ENCODE data around the gene PIBF1. TPM values are rescaled to one million over a fixed set of nuclear protein-coding genes. Genes with fewer than 3 reads are reported as not detected.
A peak's percentile ranks its signal among the peaks of the same experiment; 100 is the strongest.
"Not testable (repeated sequence)": the region's sequence is repeated elsewhere in the genome, so short reads cannot be mapped to it uniquely, and the experiment has no call there.

Gene PIBF1
- total RNA-seq, 1 experiment from 2014 or later, result 30.6 TPM

- ChIA-PET CTCF (interaction anchor here (0.6 kb wide), 3 partner anchors 23 to 626 kb away, joined by 3 to 11 read pairs (median 5); no protein-coding TSS in a partner anchor), POLR2A (ENCODE audit: low non-redundant PET) (no interaction called here)
- peaks cover 13% of the 10 kb centered on the region for H3K36me3 ChIP-seq (ENCODE audit: insufficient read depth, low read length, poor library complexity, severe bottlenecking)
- TF ChIP-seq EZH2 (IDR thresholded peaks at IDR 0.05; ENCODE audit: borderline replicate concordance, low read depth, low read length, poor library complexity, severe bottlenecking), result no peak
- TF ChIP-seq CTCF (conservative IDR thresholded peaks at IDR 0.05; ENCODE audit: low read depth, low read length), result peak; percentile 65
- no peaks in the 10 kb centered on the region for H3K27me3 ChIP-seq (replicated peaks; ENCODE audit: insufficient read depth, low read depth, low read length, poor library complexity)
- no peak overlapping the region for H3K4me3 ChIP-seq (ENCODE audit: low read depth, low read length, poor library complexity, severe bottlenecking)
- intact Hi-C loops (cut with micrococcal nuclease; ENCODE audit: unreplicated experiment), result loop anchor here (1.0 to 5.0 kb wide), 2 partner anchors 217 to 868 kb away; partner anchors contain the start of gene KLF5
- no peaks in the 10 kb centered on the region for H3K9me3 ChIP-seq (ENCODE audit: low read depth, low read length, poor library complexity, severe bottlenecking)
- BruUV-seq (replicated peaks), result no TSS peak
- no peak overlapping the region for H3K27ac ChIP-seq (ENCODE audit: low read depth, low read length, poor library complexity, severe bottlenecking)
- DNase-seq (ENCODE audit: low spot score), result peak; percentile 43
- H3K4me1 ChIP-seq (ENCODE audit: insufficient read depth, low read length, poor library complexity, severe bottlenecking), result no peaks in the 10 kb centered on the region
These were observed 58.0 kb downstream of the PIBF1 start for GRCh38 chr13:72839831-72840426.

GRCh38 chr13:72842991-72843390 lies 61.1 kb downstream of the PIBF1 start:
- no peak for TF ChIP-seq EZH2 (IDR thresholded peaks at IDR 0.05; ENCODE audit: borderline replicate concordance, low read depth, low read length, poor library complexity, severe bottlenecking)
- no peak for TF ChIP-seq CTCF (conservative IDR thresholded peaks at IDR 0.05; ENCODE audit: low read depth, low read length)
- intact Hi-C loops (cut with micrococcal nuclease; ENCODE audit: unreplicated experiment), result loop anchor here (5.0 kb wide), 1 partner anchor 214 kb away; the partner anchor contains the start of gene KLF5
- H3K9me3 ChIP-seq (ENCODE audit: low read depth, low read length, poor library complexity, severe bottlenecking), result no peaks in the 10 kb centered on the region
- POLR2A ChIA-PET (ENCODE audit: low non-redundant PET), result interaction anchor here (0.6 kb wide), 1 partner anchor 140 kb away, joined by 3 read pairs; no protein-coding TSS in a partner anchor
- H3K27ac ChIP-seq (ENCODE audit: low read depth, low read length, poor library complexity, severe bottlenecking), result no peak overlapping the region
- no peaks in the 10 kb centered on the region for H3K4me1 ChIP-seq (ENCODE audit: insufficient read depth, low read length, poor library complexity, severe bottlenecking)
- no peak overlapping the region for H3K4me3 ChIP-seq (ENCODE audit: low read depth, low read length, poor library complexity, severe bottlenecking)
- no peak for DNase-seq (ENCODE audit: low spot score)
- H3K27me3 ChIP-seq (replicated peaks; ENCODE audit: insufficient read depth, low read depth, low read length, poor library complexity), result no peaks in the 10 kb centered on the region
- CTCF ChIA-PET, result no interaction called here
- no TSS peak for BruUV-seq (replicated peaks)
- peaks cover 9% of the 10 kb centered on the region for H3K36me3 ChIP-seq (ENCODE audit: insufficient read depth, low read length, poor library complexity, severe bottlenecking)

- H3K4me1 ChIP-seq (ENCODE audit: insufficient read depth, low read length, poor library complexity, severe bottlenecking); DNase-seq (ENCODE audit: low spot score); H3K9me3 ChIP-seq (ENCODE audit: low read depth, low read length, poor library complexity, severe bottlenecking); H3K4me3 ChIP-seq (ENCODE audit: low read depth, low read length, poor library complexity, severe bottlenecking); BruUV-seq (replicated peaks); CTCF ChIA-PET; H3K27me3 ChIP-seq (replicated peaks; ENCODE audit: insufficient read depth, low read depth, low read length, poor library complexity); H3K27ac ChIP-seq (ENCODE audit: low read depth, low read length, poor library complexity, severe bottlenecking); intact Hi-C loops (cut with micrococcal nuclease; ENCODE audit: unreplicated experiment); POLR2A ChIA-PET (ENCODE audit: low non-redundant PET): not testable (repeated sequence)
- peaks cover 12% of the 10 kb centered on the region for H3K36me3 ChIP-seq (ENCODE audit: insufficient read depth, low read length, poor library complexity, severe bottlenecking)
These were observed 63.2 kb downstream of the PIBF1 start for GRCh38 chr13:72845148-72845547.

- intact Hi-C loops (cut with micrococcal nuclease; ENCODE audit: unreplicated experiment), result no loop called here
- Histone ChIP-seq H3K27me3 (replicated peaks; ENCODE audit: insufficient read depth, low read depth, low read length, poor library complexity) (no peaks in the 10 kb centered on the region), H3K9me3 (ENCODE audit: low read depth, low read length, poor library complexity, severe bottlenecking) (no peaks in the 10 kb centered on the region), H3K27ac (ENCODE audit: low read depth, low read length, poor library complexity, severe bottlenecking) (no peak overlapping the region), H3K4me3 (ENCODE audit: low read depth, low read length, poor library complexity, severe bottlenecking) (no peak overlapping the region), H3K4me1 (ENCODE audit: insufficient read depth, low read length, poor library complexity, severe bottlenecking) (no peaks in the 10 kb centered on the region), H3K36me3 (ENCODE audit: insufficient read depth, low read length, poor library complexity, severe bottlenecking) (peaks cover 8% of the 10 kb centered on the region)
- ChIA-PET POLR2A (ENCODE audit: low non-redundant PET) (no interaction called here), CTCF (no interaction called here)
- no peak for DNase-seq (ENCODE audit: low spot score)
- no peak for TF ChIP-seq CTCF (conservative IDR thresholded peaks at IDR 0.05; ENCODE audit: low read depth, low read length)
- TF ChIP-seq EZH2 (IDR thresholded peaks at IDR 0.05; ENCODE audit: borderline replicate concordance, low read depth, low read length, poor library complexity, severe bottlenecking), result no peak
- BruUV-seq (replicated peaks), result no TSS peak
These were observed 67.6 kb downstream of the PIBF1 start for GRCh38 chr13:72849571-72849970.

Measured in A673 (cell line).